Inferior parietal cortex (tissue), 1 donor: ENCODE measurements around the gene SVEP1.
A peak's percentile ranks its signal among the peaks of the same experiment; 100 is the strongest.
"Not testable (repeated sequence)": the region's sequence is repeated elsewhere in the genome, so short reads cannot be mapped to it uniquely, and the experiment has no call there.

Experiments used
- DNase-seq: peaks from one replicate; pipeline ENCODE4 v3.0.0-alpha.2; 2016; ENCODE audit errors: extremely low spot score

The SVEP1 gene

DNA sequence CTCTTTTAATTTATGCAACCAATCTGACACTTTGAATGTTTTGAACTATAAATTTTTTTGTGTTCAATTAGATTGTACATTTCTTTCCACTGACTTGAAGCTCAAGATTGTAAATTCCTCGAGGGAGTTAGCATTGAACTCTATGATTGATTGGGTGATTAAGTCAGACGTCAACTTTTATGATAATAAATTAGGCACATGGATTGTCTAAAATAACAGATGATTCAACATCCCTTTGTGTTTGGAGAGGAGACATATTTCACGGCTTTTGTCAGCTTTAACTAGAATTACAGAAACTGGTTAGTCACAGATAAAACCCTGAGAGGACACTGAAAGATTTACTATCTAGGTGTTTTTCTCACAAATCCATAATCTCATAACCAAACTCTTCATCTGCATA lies 209.2 kb downstream of the SVEP1 start:
- no peak for DNase-seq

GRCh38 chr9:110364451-110364850 lies 215.1 kb downstream of the SVEP1 start:
- no peak for DNase-seq

GRCh38 chr9:110358992-110359391 lies 220.5 kb downstream of the SVEP1 start:
- DNase-seq = not testable (repeated sequence)

GRCh38 chr9:110357505-110357904 lies 222.0 kb downstream of the SVEP1 start:
- DNase-seq = no peak

DNA sequence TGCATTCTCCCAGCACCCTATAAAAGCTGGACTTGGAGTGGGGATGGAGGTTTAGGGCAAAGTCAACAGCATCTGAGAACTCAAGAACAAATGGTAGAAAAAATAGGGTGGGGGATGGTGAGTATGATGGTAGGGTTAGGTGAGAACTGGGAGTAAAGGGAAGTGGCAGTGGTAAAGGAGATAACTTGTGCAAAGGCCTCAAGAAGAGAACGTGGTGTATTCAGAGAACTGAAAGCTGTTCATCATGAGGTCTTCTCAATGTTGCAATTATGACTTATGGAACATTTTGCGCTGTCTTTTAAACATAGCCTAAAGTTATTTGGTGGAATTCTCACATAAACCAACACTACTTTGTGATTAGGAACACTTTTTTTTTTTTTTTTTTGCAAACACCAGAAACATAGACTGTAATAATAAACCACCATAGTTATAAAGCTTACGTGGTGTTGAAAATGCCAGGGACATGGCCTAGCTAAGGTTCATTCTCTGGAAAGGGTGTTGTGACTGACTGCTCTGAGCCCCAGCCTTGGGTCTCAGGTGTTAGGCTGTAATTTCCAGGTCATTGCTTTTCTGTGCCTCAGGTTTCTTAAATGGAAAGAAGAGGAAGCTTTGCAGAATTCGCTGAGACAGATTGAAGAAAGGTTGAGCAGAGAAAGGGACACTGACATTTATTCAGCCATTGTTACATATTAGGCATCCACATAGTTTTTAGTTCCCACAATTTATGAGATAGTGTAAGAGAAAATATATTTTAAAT lies 222.7 kb downstream of the SVEP1 start:
- no peak for DNase-seq

DNA sequence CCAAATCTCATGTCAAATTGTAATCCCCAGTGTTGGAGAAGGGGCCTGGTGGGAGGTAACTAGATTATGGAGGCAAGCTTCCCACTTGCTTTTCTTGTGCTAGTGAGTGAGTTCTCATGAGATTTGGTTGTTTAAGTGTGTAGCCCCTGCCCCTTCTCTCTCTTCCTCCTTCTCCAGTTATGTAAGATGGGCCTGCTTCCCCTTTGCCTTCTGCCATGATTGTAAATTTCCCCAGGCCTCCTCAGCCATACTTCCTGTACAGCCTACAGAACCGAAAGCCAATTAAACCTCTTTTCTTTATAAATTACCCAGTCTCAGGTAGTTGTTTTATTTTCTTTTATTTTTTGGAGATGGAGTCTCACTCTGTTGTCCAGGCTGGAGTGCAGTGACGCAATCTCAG lies 223.6 kb downstream of the SVEP1 start:
- DNase-seq = no peak

- DNase-seq = no peak
These were observed 228.5 kb downstream of the SVEP1 start for GRCh38 chr9:110351009-110351467.

DNA sequence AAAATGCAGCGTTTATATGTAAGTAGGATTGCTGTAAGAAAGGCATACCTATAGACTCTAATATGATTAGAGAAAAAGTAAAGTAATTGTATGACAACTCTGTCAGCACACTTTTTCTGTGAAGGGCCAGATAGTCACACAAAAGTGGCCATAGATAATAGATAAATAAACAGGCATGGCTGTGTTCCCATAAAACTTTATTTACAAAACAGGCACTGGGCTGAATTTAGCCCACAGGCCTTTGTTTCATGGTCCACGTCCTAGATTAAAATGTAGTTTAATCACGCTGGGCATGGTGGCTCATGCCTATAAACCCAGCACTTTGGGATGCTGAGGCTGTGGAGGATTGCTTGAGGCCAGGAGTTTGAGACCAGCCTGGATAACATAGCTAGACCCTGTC lies 233.2 kb downstream of the SVEP1 start:
- no peak for DNase-seq

- DNase-seq = no peak
These were observed 234.7 kb downstream of the SVEP1 start for GRCh38 chr9:110344821-110345220.

DNA sequence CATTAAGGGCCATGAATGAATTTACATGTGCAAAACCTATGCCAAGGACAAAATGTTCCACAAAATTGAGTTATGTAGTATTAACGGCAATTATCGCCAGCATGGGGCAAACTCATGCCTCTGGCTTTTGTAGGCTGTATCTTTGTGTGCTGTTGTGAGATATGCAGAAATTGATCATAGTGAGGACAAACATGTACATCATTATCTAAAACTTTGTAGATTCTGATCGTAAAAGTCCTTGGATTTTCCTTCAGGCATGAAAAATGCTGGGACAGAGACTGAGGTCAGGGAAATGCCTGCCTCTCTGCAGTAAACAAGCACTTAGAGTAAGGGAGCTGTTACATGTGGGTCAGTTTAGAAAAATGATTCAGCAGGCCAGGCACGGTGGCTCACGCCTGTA lies 236.0 kb downstream of the SVEP1 start:
- DNase-seq = no peak

GRCh38 chr9:110340306-110340705 lies 239.2 kb downstream of the SVEP1 start:
- DNase-seq = peak; percentile 18

GRCh38 chr9:110338143-110338542 lies 241.4 kb downstream of the SVEP1 start:
- DNase-seq = no peak

- DNase-seq = no peak
These were observed 241.8 kb downstream of the SVEP1 start, which contains the start of gene TXNDC8 for GRCh38 chr9:110337727-110338126. TXNDC8 (minus strand) TSS chr9:110337863.

GRCh38 chr9:110336363-110336762 lies 243.2 kb downstream of the SVEP1 start:
- DNase-seq = no peak

DNA sequence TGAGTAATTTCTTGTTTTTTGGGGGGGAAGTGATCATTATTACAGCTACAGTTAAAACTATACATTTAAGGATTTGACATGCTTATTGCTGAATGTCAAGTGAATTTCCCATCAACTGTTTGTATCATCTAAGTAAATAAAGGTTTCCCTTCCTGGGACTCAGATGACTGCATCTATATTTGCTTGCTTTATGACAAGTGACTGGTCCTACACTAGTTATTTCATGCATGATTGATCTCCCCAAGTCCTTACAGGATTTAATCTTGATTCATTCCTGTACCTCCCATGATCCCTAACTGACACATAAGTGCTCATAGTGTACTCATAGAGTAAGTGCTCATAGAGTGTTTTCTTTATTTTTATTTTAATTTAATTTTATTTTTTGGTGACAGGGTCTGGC lies 244.7 kb downstream of the SVEP1 start:
- no peak for DNase-seq

- no peak for DNase-seq
These were observed 245.4 kb downstream of the SVEP1 start for GRCh38 chr9:110334183-110334582.

- DNase-seq = no peak
These were observed 246.8 kb downstream of the SVEP1 start for GRCh38 chr9:110332766-110333165.

DNA sequence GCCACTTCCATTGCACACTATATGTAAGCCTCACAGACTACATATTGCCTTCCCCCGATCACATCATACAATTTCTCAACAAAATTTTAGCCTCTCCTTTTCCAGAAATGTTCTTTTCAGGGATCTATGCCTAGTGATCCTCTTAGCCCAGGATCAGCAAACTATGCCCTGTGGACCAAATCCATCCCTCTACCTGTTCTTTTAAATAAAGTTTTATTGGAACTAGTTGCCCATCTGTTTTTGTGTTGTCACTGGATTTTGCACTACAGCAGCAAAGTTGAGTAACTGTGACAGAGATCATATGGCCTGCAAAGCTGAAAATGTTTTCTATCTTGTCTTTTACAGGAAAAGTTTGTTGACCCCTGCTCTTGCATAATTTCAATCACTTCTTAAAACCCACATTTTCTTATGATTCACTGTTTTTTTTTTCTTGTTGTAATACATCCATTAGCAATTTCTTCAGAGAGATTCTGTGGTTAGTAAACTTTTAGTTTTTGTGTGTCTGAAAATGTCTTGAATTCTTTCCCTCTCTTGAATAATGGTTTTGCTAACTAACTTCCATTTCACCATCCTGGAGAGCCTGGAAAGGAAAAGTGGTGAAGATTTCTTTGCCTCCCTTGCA lies 248.9 kb downstream of the SVEP1 start:
- no peak for DNase-seq

- no peak for DNase-seq
These were observed 249.8 kb downstream of the SVEP1 start for GRCh38 chr9:110329639-110330230.

- DNase-seq = no peak
These were observed 250.8 kb downstream of the SVEP1 start for GRCh38 chr9:110328763-110329162.

- DNase-seq = no peak
These were observed 251.8 kb downstream of the SVEP1 start for GRCh38 chr9:110327716-110328115.

- DNase-seq = no peak
These were observed 255.7 kb downstream of the SVEP1 start for GRCh38 chr9:110323818-110324217.
